GM18951 (cell line): ENCODE results near the gene PCSK6.
"Not testable (repeated sequence)": the region's sequence is repeated elsewhere in the genome, so short reads cannot be mapped to it uniquely, and the experiment has no call there.

ENCODE experiments used
- POLR2A ChIP-seq: IDR thresholded peaks from 4 replicates; pipeline ENCODE4 v1.6.1; 2011; ENCODE audit warnings: mild to moderate bottlenecking; ENCODE audit not compliant: insufficient read length, insufficient read depth; ENCODE audit errors: extremely low read depth
- in situ Hi-C: fragments of 300-500 bp; cut with MboI; formaldehyde crosslinking; loops from one replicate; pipeline ENCODE4 v1.12.0; 2022; ENCODE audit warnings: low sequenced_read_pairs, mixed read lengths, inconsistent platforms; ENCODE audit not compliant: unreplicated experiment

PCSK6 gene

DNA sequence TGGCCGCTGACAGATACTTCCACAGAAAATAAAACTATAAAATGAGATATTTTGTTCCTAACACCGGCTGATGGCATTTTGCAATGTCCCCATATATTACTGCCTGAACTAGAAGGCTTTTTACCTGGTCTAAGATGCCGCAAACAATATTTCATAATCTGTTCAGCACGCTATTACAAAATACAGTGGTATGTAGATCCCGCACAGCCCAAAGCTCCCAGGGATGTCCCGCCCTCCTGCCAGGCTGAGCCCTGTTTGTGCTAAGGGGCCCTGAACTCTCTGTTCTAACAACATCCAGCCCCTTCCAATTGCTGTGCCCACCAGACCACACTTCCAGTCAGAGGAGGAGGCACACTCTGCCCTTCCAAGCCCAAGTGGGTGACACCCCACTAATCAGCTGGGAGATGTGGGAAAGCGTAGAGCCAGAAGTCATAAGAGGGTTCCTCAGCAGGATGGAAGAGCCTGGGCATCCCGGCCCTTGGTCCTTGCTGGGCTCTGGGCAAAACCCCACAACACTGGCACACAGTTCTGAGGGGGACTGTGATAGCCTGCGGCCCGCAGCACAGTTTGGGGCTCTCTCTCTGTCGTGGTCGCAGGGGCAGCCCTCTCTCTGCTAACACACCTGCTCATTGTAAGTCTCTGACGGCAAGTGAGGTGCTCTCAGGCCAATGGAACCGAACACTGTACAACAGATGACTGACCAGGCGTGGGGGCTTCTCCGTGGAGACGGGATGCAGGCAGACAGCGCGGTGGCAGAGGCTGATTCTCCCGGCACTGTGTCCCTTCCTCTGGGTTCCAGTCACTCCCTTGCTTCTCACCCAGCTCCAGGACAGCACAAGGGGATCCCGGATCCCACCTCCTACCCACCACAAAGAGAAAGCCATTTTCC is 55.2 kb downstream of the PCSK6 start:
- in situ Hi-C loops: no loop called here

DNA sequence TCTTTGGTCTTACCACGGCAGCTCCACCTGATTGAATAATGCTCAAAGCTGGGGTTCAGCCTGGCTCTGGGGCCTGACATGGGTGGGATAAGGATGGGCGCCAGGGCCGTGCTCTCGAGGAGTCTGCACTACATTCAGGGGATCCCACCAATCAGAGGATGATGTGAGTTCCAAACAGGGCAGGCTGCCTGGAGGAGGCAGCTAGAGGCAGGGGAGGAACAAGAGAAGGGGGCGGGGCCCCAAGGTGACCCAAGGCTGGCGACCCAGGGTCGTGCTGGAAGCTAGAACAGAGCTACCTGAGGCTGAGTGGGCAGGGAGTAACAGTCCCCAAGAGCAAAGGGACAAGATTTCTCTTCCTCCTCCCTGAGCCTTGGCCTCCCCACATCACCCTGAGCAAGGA is 56.1 kb downstream of the PCSK6 start:
- no peak for TF ChIP-seq POLR2A
- in situ Hi-C loops: no loop called here

More for the DNA sequence above, 55.2 kb downstream of the PCSK6 start:
- no peak for TF ChIP-seq POLR2A

- no peak for TF ChIP-seq POLR2A
- in situ Hi-C loops: no loop called here
Observed at GRCh38 chr15:101432982-101433381, 56.5 kb downstream of the PCSK6 start.

DNA sequence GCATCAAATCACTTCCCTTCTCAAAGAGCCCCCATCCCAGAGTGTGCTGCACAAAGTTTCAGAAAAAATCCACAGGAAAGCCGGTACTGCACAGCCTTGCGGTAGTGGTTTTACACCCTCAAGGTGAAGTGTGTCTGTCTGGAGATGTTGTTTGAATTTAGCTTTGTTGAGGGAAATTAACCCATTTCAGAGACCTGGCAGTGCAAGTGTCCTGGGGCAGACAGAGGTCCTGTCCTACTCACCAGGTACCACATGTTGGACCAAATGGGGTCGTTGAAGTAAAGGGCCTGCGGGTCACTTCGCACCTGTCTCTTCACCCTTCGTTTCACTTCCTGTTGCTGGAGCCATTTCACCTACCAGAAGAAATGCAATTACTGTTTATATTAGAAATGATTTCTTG is 57.8 kb downstream of the PCSK6 start:
- in situ Hi-C loops: no loop called here
- no peak for TF ChIP-seq POLR2A

- in situ Hi-C loops: no loop called here
- TF ChIP-seq POLR2A: no peak
Observed at GRCh38 chr15:101431301-101431700, 58.2 kb downstream of the PCSK6 start.

- in situ Hi-C loops: no loop called here
- no peak for TF ChIP-seq POLR2A
Observed at GRCh38 chr15:101429646-101430045, 59.9 kb downstream of the PCSK6 start.

DNA sequence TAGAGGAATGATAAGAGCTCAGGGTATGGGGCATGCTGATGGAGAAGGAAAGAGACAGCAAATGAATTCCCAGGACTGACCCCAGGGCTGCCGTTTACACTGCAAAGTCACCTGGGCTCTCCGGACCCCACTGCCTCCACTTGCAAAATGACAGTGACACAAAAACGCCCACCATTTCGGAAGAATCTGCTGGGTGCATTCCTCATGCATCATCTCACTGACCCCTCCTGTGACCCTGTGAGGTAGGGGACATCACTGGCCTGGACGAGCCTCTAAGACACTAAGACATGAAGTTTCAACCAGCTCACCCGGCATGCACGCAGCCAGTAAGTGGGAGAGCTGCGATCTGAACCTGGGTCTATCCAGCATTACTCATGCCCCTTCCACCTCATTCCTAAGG is 60.3 kb downstream of the PCSK6 start:
- TF ChIP-seq POLR2A: no peak
- in situ Hi-C loops: no loop called here

- in situ Hi-C loops: no loop called here
- no peak for TF ChIP-seq POLR2A
Observed at GRCh38 chr15:101428758-101429157, 60.7 kb downstream of the PCSK6 start.

GRCh38 chr15:101427606-101428487 is 61.7 kb downstream of the PCSK6 start:
- in situ Hi-C loops: no loop called here
- TF ChIP-seq POLR2A: no peak

DNA sequence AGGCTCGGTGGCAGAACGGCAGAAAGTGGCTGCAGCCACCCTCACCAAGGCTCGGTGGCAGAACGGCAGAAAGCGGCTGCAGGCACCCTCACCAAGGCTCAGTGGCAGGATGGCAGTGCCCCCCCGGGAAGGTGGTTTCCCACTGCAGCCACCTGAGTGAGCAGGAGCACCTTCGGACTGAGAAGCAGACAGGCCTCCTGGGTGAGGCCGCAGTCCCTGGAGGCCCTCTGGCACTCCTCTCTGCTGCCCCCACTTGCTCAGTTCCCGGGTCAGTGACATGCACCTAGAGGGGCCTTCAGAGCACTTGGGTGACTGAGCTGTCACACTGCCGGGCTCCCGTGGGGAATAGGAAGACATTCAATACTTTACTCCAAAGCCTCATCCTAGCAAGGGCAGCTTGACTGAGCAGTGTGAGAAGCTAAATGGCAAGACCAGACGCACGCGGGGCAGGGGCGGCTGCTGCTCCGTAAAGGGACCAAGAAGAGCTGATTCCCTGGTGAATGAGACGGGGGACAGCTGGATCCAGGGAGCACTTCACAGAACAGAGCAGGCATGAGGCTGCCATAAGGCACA is 62.7 kb downstream of the PCSK6 start:
- no peak for TF ChIP-seq POLR2A
- in situ Hi-C loops: no loop called here

DNA sequence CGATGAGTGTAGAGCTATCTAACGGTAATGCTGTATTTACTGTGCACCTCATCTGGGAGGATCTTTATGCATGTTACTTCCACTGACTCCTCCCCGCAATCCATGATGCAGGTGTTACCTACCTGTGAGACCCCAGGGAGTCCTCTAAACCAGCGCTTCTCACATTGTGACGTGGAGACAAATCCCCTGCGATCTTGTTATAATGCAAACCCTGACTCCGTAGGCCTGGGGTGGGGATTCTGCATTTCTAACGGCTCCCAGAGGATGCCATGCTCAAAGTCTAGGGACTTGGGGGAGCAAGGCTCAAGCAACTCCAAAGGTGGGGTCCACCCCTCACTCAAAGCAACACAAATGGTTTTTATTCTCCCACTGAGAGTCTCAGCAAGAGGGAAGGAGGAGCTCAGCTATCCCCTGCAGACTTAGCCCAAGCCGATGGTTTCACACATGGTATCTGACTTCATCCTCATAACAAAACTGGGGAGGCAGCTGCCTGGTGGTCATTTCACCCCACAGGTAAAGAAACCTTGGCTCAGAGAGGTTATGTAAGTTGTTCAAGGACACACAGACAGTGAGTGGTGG is 63.6 kb downstream of the PCSK6 start:
- no peak for TF ChIP-seq POLR2A
- in situ Hi-C loops: no loop called here

GRCh38 chr15:101424984-101425383 is 64.5 kb downstream of the PCSK6 start:
- no peak for TF ChIP-seq POLR2A
- in situ Hi-C loops: no loop called here

DNA sequence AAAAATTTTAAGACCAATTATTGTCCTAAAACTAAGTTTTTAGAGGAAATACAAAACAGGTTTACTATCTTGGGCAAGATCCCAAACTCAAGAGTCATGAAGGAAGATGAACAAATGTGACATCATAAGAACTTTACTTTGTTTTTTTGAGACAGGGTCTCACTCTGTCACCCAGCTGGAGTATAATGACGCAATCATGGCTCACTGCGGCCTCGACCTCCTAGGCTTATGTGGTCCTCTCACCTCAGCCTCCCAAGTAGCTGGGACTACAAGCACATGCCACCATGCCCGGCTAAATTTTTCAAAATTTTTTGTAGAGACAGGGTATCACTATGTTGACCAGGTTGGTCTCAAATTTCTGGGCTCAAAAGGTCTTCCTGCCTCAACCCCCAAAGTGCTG is 69.3 kb downstream of the PCSK6 start:
- in situ Hi-C loops: no loop called here

GRCh38 chr15:101416475-101416874 is 73.0 kb downstream of the PCSK6 start:
- in situ Hi-C loops: not testable (repeated sequence)

More for the DNA sequence above, 69.3 kb downstream of the PCSK6 start:
- no peak for TF ChIP-seq POLR2A
